Measurements from ENCODE around the gene CNIH4. TPM values are rescaled to one million over a fixed set of nuclear protein-coding genes. Genes with fewer than 3 reads are reported as not detected.

Gene CNIH4
- total and polyA plus RNA-seq, 9 donors: 24.6 to 51.8 (median 37.5) TPM

GRCh38 chr1:224407571-224408293 lies 51.1 kb downstream of the CNIH4 start:
- intact Hi-C loops (cut with DNase I): no loop called here
- WGBS, 3 donors: 42 to 53% (median 45%) methylated on average over 7 of the region's 7 CpGs
- no peak for DNase-seq

GRCh38 chr1:224408294-224408590 lies 51.6 kb downstream of the CNIH4 start:
- 89 to 94% (median 90%) methylated on average over 1 of the region's 1 CpG for WGBS, 3 donors
- Histone ChIP-seq H3K4me3 (no peak overlapping the region), H3K27ac (no peak overlapping the region), H3K27me3 (no peaks in the 10 kb centered on the region), H3K36me3 (no peaks in the 10 kb centered on the region), H3K4me1 (ENCODE audit: insufficient read depth) (no peaks in the 10 kb centered on the region), H3K9me3 (no peaks in the 10 kb centered on the region)
- DNase-seq: no peak
- intact Hi-C loops (cut with DNase I): no loop called here
- no peak for TF ChIP-seq CTCF (IDR thresholded peaks at IDR 0.05)
- TF ChIP-seq EP300 (IDR thresholded peaks at IDR 0.05): no peak
- no peak for TF ChIP-seq POLR2A (IDR thresholded peaks at IDR 0.05)

More at GRCh38 chr1:224407571-224408293, 51.1 kb downstream of the CNIH4 start:
- Histone ChIP-seq H3K27ac (no peak overlapping the region), H3K4me1 (ENCODE audit: insufficient read depth) (no peaks in the 10 kb centered on the region), H3K4me3 (no peak overlapping the region), H3K36me3 (no peaks in the 10 kb centered on the region), H3K9me3 (no peaks in the 10 kb centered on the region), H3K27me3 (no peaks in the 10 kb centered on the region)
- TF ChIP-seq POLR2A (IDR thresholded peaks at IDR 0.05): no peak
- TF ChIP-seq CTCF (IDR thresholded peaks at IDR 0.05): no peak
- no peak for TF ChIP-seq EP300 (IDR thresholded peaks at IDR 0.05)

GRCh38 chr1:224411766-224412165 lies 55.1 kb downstream of the CNIH4 start:
- H3K36me3 ChIP-seq: no peaks in the 10 kb centered on the region
- TF ChIP-seq CTCF (IDR thresholded peaks at IDR 0.05) (no peak), POLR2A (IDR thresholded peaks at IDR 0.05) (no peak), EP300 (IDR thresholded peaks at IDR 0.05) (no peak)

GRCh38 chr1:224420106-224420505 lies 63.4 kb downstream of the CNIH4 start:
- no peaks in the 10 kb centered on the region for H3K4me1 ChIP-seq (ENCODE audit: insufficient read depth)
- DNase-seq: no peak
- no peaks in the 10 kb centered on the region for H3K9me3 ChIP-seq
- H3K36me3 ChIP-seq: no peaks in the 10 kb centered on the region
- no peak overlapping the region for H3K27ac ChIP-seq
- TF ChIP-seq EP300 (IDR thresholded peaks at IDR 0.05) (no peak), POLR2A (IDR thresholded peaks at IDR 0.05) (no peak), CTCF (IDR thresholded peaks at IDR 0.05) (no peak)
- intact Hi-C loops (cut with DNase I): no loop called here
- no peaks in the 10 kb centered on the region for H3K27me3 ChIP-seq
- no peak overlapping the region for H3K4me3 ChIP-seq

More at GRCh38 chr1:224411766-224412165, 55.1 kb downstream of the CNIH4 start:
- intact Hi-C loops (cut with DNase I): no loop called here
- H3K27me3 ChIP-seq: no peaks in the 10 kb centered on the region
- WGBS, 3 donors: 82 to 92% (median 86%) methylated on average over 1 of the region's 1 CpG
- no peak for DNase-seq
- no peak overlapping the region for H3K27ac ChIP-seq
- no peaks in the 10 kb centered on the region for H3K4me1 ChIP-seq (ENCODE audit: insufficient read depth)
- no peaks in the 10 kb centered on the region for H3K9me3 ChIP-seq
- H3K4me3 ChIP-seq: no peak overlapping the region

All from ovary (tissue), 9 donors.